Measurements from ENCODE around the gene CDK2. TPM values are rescaled to one million over a fixed set of nuclear protein-coding genes. Genes with fewer than 3 reads are reported as not detected.

The CDK2 gene
- total and polyA plus RNA-seq, 2 experiments from 2014 or later, result 23.9 to 26.6 TPM

DNA sequence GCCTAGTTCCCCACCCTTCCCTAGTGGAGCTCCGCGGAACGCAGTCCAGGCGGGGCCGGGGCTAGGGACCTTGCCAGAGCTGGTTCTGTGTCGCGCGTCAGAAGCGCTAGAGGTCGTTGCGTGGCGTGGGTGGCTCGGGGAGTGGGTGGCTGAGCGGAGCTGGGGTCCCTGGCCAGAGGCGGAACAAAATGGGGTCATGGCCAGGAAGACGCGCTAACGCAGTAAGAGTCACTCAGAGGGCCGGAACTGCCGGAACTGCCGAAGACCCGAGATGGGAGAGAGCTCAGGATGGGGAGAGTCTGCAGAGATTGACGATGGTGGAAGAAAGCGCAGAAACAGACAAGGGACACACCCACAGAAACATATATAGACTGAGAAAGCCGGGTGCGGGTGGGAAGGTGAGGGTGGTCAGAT lies 30.9 kb upstream of the CDK2 start:
- no peak for DNase-seq (ENCODE audit: low spot score)
- Histone ChIP-seq H3K9me3 (ENCODE audit: low read depth) (no peaks in the 10 kb centered on the region), H3K27ac (no peak overlapping the region), H4K20me1 (ENCODE audit: insufficient read depth, poor library complexity, severe bottlenecking) (no peaks in the 10 kb centered on the region), H3K4me1 (ENCODE audit: insufficient read depth) (peaks cover 22% of the 10 kb centered on the region), H2AFZ (no peak overlapping the region), H3K9me2 (replicated peaks; ENCODE audit: insufficient read depth) (no peaks in the 10 kb centered on the region), H3K4me2 (no peak overlapping the region), H3K4me3 (no peak overlapping the region), H3K27me3 (no peaks in the 10 kb centered on the region), H3K36me3 (replicated peaks; ENCODE audit: insufficient read depth, low read depth) (no peaks in the 10 kb centered on the region), H3K79me2 (peaks cover 6% of the 10 kb centered on the region)
- no peak for TF ChIP-seq EZH2phosphoT487 (IDR thresholded peaks at IDR 0.05; ENCODE audit: low read depth, severe bottlenecking, unreplicated experiment)
- TF ChIP-seq, protein P1, sequence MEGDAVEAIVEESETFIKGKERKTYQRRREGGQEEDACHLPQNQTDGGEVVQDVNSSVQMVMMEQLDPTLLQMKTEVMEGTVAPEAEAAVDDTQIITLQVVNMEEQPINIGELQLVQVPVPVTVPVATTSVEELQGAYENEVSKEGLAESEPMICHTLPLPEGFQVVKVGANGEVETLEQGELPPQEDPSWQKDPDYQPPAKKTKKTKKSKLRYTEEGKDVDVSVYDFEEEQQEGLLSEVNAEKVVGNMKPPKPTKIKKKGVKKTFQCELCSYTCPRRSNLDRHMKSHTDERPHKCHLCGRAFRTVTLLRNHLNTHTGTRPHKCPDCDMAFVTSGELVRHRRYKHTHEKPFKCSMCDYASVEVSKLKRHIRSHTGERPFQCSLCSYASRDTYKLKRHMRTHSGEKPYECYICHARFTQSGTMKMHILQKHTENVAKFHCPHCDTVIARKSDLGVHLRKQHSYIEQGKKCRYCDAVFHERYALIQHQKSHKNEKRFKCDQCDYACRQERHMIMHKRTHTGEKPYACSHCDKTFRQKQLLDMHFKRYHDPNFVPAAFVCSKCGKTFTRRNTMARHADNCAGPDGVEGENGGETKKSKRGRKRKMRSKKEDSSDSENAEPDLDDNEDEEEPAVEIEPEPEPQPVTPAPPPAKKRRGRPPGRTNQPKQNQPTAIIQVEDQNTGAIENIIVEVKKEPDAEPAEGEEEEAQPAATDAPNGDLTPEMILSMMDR (IDR thresholded peaks at IDR 0.05; ENCODE audit: poor library complexity), result no peak
- TF ChIP-seq EZH2 (IDR thresholded peaks at IDR 0.05; ENCODE audit: borderline replicate concordance), result no peak
- WGBS (ENCODE audit: low lambda C conversion rate, missing lambda C conversion rate), result 81% methylated on average over 25 of the region's 26 CpGs

DNA sequence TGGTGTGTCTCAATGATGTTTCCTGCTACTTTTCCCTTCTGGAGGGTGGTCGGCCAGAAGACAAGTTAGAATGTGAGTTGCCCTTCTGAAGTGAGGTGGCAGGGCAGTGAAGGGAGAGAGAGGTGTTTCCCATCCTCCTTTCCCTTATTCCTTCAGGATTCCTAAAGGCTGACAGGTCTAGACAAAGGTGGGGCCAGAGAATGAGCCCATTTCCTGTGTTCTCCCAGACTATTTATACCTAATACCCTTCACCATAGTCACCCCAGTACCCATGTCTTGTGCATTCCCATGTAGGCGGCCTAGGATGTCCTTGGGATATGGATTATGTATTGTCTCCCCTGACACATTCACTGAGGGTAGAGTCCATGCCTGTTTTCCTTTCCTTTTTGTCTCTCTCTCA lies 28.6 kb upstream of the CDK2 start:
- H3K27me3 ChIP-seq, result no peaks in the 10 kb centered on the region
- H3K9me2 ChIP-seq (replicated peaks; ENCODE audit: insufficient read depth), result no peaks in the 10 kb centered on the region
- no peak overlapping the region for H3K27ac ChIP-seq
- H3K4me3 ChIP-seq, result no peak overlapping the region
- no peaks in the 10 kb centered on the region for H3K9me3 ChIP-seq (ENCODE audit: low read depth)
- TF ChIP-seq EZH2 (IDR thresholded peaks at IDR 0.05; ENCODE audit: borderline replicate concordance) (no peak), EZH2phosphoT487 (IDR thresholded peaks at IDR 0.05; ENCODE audit: low read depth, severe bottlenecking, unreplicated experiment) (no peak)
- no peak for DNase-seq (ENCODE audit: low spot score)
- H2AFZ ChIP-seq, result no peak overlapping the region
- 88% methylated on average over 2 of the region's 2 CpGs for WGBS (ENCODE audit: low lambda C conversion rate, missing lambda C conversion rate)
- peaks cover 6% of the 10 kb centered on the region for H3K79me2 ChIP-seq
- no peaks in the 10 kb centered on the region for H4K20me1 ChIP-seq (ENCODE audit: insufficient read depth, poor library complexity, severe bottlenecking)
- H3K4me1 ChIP-seq (ENCODE audit: insufficient read depth), result peaks cover 5% of the 10 kb centered on the region
- no peak overlapping the region for H3K4me2 ChIP-seq
- H3K36me3 ChIP-seq (replicated peaks; ENCODE audit: insufficient read depth, low read depth), result no peaks in the 10 kb centered on the region

DNA sequence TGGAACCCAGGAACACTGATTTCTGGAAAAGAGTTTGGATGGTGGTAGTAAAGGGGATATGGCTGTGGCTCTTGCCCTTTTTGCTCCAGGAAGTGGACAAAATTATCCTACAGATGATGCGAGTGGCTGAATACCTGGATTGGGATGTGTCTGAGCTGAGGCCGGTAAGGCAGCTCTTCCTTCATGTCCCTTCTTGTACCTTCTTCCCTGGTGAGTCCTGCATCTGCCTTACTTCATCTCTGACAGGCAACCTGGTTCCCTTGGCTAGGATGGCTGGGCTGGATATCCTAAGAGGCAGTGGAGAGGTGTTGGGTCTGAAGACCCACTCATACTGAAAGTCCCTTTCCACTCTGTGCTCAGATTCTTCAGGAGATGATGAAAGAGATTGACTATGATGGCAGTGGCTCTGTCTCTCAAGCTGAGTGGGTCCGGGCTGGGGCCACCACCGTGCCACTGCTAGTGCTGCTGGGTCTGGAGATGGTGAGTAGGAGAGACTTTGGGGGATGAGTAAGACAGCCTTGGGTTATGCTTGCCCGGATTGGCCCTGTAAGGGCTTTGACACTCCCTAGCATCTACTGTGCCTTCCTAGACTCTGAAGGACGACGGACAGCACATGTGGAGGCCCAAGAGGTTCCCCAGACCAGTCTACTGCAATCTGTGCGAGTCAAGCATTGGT lies 27.7 kb upstream of the CDK2 start:
- no peaks in the 10 kb centered on the region for H3K36me3 ChIP-seq (replicated peaks; ENCODE audit: insufficient read depth, low read depth)
- WGBS (ENCODE audit: low lambda C conversion rate, missing lambda C conversion rate), result 98% methylated on average over 8 of the region's 8 CpGs

DNA sequence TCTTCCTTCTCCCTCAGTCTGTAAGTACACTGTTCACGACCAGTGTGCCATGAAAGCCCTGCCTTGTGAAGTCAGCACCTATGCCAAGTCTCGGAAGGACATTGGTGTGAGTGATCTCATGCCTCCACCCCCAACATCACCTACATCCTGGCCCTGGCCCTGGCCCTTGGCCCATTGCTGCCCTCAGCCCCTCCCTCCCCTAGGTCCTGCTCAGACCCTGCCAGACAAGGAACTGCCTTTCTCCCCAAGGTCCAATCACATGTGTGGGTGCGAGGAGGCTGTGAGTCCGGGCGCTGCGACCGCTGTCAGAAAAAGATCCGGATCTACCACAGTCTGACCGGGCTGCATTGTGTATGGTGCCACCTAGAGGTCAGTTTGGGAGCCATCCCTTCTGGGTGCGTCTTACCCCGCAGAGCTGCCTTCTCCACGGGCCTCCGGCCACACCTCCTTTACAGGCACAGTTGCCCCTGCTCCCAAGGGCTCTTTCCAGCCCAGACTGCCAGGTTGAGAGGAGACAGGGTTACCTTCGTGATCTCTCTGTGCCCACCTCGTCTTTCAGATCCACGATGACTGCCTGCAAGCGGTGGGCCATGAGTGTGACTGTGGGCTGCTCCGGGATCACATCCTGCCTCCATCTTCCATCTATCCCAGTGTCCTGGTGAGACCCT lies 26.4 kb upstream of the CDK2 start:
- peak overlapping the region; percentile 73 for H2AFZ ChIP-seq
- TF ChIP-seq, protein P1 (IDR thresholded peaks at IDR 0.05; ENCODE audit: poor library complexity), result peak; percentile 91
- TF ChIP-seq EZH2phosphoT487 (IDR thresholded peaks at IDR 0.05; ENCODE audit: low read depth, severe bottlenecking, unreplicated experiment), result no peak

More for the DNA sequence above, 27.7 kb upstream of the CDK2 start:
- TF ChIP-seq, protein P1 (IDR thresholded peaks at IDR 0.05; ENCODE audit: poor library complexity), result no peak
- TF ChIP-seq EZH2 (IDR thresholded peaks at IDR 0.05; ENCODE audit: borderline replicate concordance), result no peak
- no peak overlapping the region for H2AFZ ChIP-seq
- H3K4me3 ChIP-seq, result no peak overlapping the region
- H4K20me1 ChIP-seq (ENCODE audit: insufficient read depth, poor library complexity, severe bottlenecking), result no peaks in the 10 kb centered on the region
- H3K4me2 ChIP-seq, result no peak overlapping the region
- H3K27ac ChIP-seq, result no peak overlapping the region
- no peaks in the 10 kb centered on the region for H3K9me2 ChIP-seq (replicated peaks; ENCODE audit: insufficient read depth)
- H3K4me1 ChIP-seq (ENCODE audit: insufficient read depth), result no peaks in the 10 kb centered on the region
- H3K27me3 ChIP-seq, result no peaks in the 10 kb centered on the region
- no peaks in the 10 kb centered on the region for H3K79me2 ChIP-seq
- H3K9me3 ChIP-seq (ENCODE audit: low read depth), result no peaks in the 10 kb centered on the region
- no peak for DNase-seq (ENCODE audit: low spot score)

More for the DNA sequence above, 26.4 kb upstream of the CDK2 start:
- Histone ChIP-seq H3K27me3 (no peaks in the 10 kb centered on the region), H3K79me2 (no peaks in the 10 kb centered on the region), H3K4me3 (no peak overlapping the region), H3K4me2 (peak overlapping the region; percentile 66), H3K9me3 (ENCODE audit: low read depth) (no peaks in the 10 kb centered on the region), H4K20me1 (ENCODE audit: insufficient read depth, poor library complexity, severe bottlenecking) (no peaks in the 10 kb centered on the region), H3K9me2 (replicated peaks; ENCODE audit: insufficient read depth) (no peaks in the 10 kb centered on the region), H3K27ac (no peak overlapping the region), H3K36me3 (replicated peaks; ENCODE audit: insufficient read depth, low read depth) (no peaks in the 10 kb centered on the region), H3K4me1 (ENCODE audit: insufficient read depth) (no peaks in the 10 kb centered on the region)
- peak; percentile 91 for DNase-seq (ENCODE audit: low spot score)
- WGBS (ENCODE audit: low lambda C conversion rate, missing lambda C conversion rate), result 19% methylated on average over 18 of the region's 18 CpGs
